Skin of body (tissue), 3 donors: Measurements from ENCODE around the gene OR2L2. TPM values are rescaled to one million over a fixed set of nuclear protein-coding genes. Genes with fewer than 3 reads are reported as not detected.
"Not testable (repeated sequence)": the region's sequence is repeated elsewhere in the genome, so short reads cannot be mapped to it uniquely, and the experiment has no call there.

Experiments used
- DNase-seq: peaks from one replicate; lab custom pipeline; 2025; lab: John Stamatoyannopoulos, UW
- small RNA-seq: library from RNA; depleted of rRNA; stranded (forward); fragments of <200 nt; gene quantifications from one replicate; pipeline ENCODE3, GENCODE V24; 2014; ENCODE audit warnings: low replicate concordance
- total RNA-seq: library from RNA; depleted of rRNA; stranded (reverse); fragments of >200 nt; gene quantifications from one replicate; pipeline ENCODE4 v1.2.3, GENCODE V29; 2014

The OR2L2 gene
- not detected for total RNA-seq

GRCh38 chr1:248029770-248030169 is at the start of gene OR2L2:
Gene OR2L2, plus strand, starts transcription at chr1:248030070. Its CDS starts 8,198 bp downstream, at chr1:248038268.
- no peak for DNase-seq

- no peak for DNase-seq
Measured at GRCh38 chr1:247992986-247993385, 36.9 kb upstream of the OR2L2 start.

GRCh38 chr1:247998811-247999210 is 31.1 kb upstream of the OR2L2 start:
- DNase-seq, result no peak

GRCh38 chr1:248000169-248000568 is 29.7 kb upstream of the OR2L2 start:
- no peak for DNase-seq

GRCh38 chr1:248007778-248008177 is 22.1 kb upstream of the OR2L2 start:
- no peak for DNase-seq

GRCh38 chr1:248009681-248010080 is 20.2 kb upstream of the OR2L2 start:
- DNase-seq, result no peak

- no peak for DNase-seq
Measured at GRCh38 chr1:248013229-248013710, 16.6 kb upstream of the OR2L2 start, which contains the start of gene OR2L5. Gene OR2L5, plus strand, starts transcription at chr1:248013660. Its CDS starts 8,288 bp downstream, at chr1:248021948.

- DNase-seq, result no peak
Measured at GRCh38 chr1:248015803-248016202, 14.1 kb upstream of the OR2L2 start.

GRCh38 chr1:248045209-248045608 is 15.3 kb downstream of the OR2L2 start:
- no peak for DNase-seq

GRCh38 chr1:248046536-248046935 is 16.7 kb downstream of the OR2L2 start, which contains the start of gene OR2L3:
Gene OR2L3, plus strand, starts transcription at chr1:248046836. Its CDS starts 13,846 bp downstream, at chr1:248060682.
- no peak for DNase-seq

- DNase-seq, result no peak
Measured at GRCh38 chr1:248047008-248047407, 17.1 kb downstream of the OR2L2 start.

- DNase-seq, result no peak
Measured at GRCh38 chr1:248054671-248055070, 24.8 kb downstream of the OR2L2 start.

GRCh38 chr1:248055261-248055660 is 25.4 kb downstream of the OR2L2 start:
- no peak for DNase-seq

- DNase-seq, result no peak
Measured at GRCh38 chr1:248065071-248065470, 35.2 kb downstream of the OR2L2 start.

- DNase-seq, result no peak
Measured at GRCh38 chr1:248065604-248066003, 35.7 kb downstream of the OR2L2 start.

GRCh38 chr1:248083864-248084263 is 54.0 kb downstream of the OR2L2 start:
- not testable (repeated sequence) for DNase-seq

Small RNAs within 50 kb of the gene (small RNA-seq; reads per million reads assigned to genes)
- not detected for gene RF00019

Other genes starting within 250 kb of the OR2L2 start
- not detected for gene OR14A16, start 206.0 kb upstream of the OR2L2 start, total RNA-seq
- gene OR11L1, start 188.2 kb upstream of the OR2L2 start, total RNA-seq, result not detected
- gene TRIM58, start 172.9 kb upstream of the OR2L2 start, total RNA-seq, result 7.7 TPM
- 1.8 TPM for gene OR2W3, start 134.5 kb upstream of the OR2L2 start, total RNA-seq
- not detected for gene OR2T8, start 109.8 kb upstream of the OR2L2 start, total RNA-seq
- gene OR2AJ1, start 105.2 kb upstream of the OR2L2 start, total RNA-seq, result not detected
- gene OR2L8, start 81.2 kb upstream of the OR2L2 start, total RNA-seq, result not detected
- not detected for gene OR2AK2, start 64.8 kb upstream of the OR2L2 start, total RNA-seq
- not detected for gene OR2L5, start 16.4 kb upstream of the OR2L2 start, total RNA-seq
- not detected for gene OR2L3, start 16.8 kb downstream of the OR2L2 start, total RNA-seq
- gene OR2L13, start 65.1 kb downstream of the OR2L2 start, total RNA-seq, result not detected
- not detected for gene OR2M5, start 115.1 kb downstream of the OR2L2 start, total RNA-seq
- not detected for gene OR2M2, start 144.8 kb downstream of the OR2L2 start, total RNA-seq
- not detected for gene OR2M3, start 167.2 kb downstream of the OR2L2 start, total RNA-seq
- gene OR2M4, start 201.3 kb downstream of the OR2L2 start, total RNA-seq, result not detected
- gene OR2T33, start 247.9 kb downstream of the OR2L2 start, total RNA-seq, result not detected